Measurements from ENCODE around the gene CDH4.

- TF ChIP-seq CTCF (IDR thresholded peaks at IDR 0.05) (no peak), POLR2AphosphoS5 (IDR thresholded peaks at IDR 0.05; ENCODE audit: low read depth, low read length) (no peak), REST (IDR thresholded peaks at IDR 0.05; ENCODE audit: insufficient read depth in 1 of 2, low read depth in 2 of 2, low read length in 1 of 2) (no peak)
Measured at GRCh38 chr20:61330441-61330840, 78.4 kb downstream of the CDH4 start.
